HepG2 (cell line): ENCODE results near the gene GALNT9. TPM values are rescaled to one million over a fixed set of nuclear protein-coding genes. Genes with fewer than 3 reads are reported as not detected.

Experiments used
- ATAC-seq: fragments of 200-7000 bp; cut with Tn5 transposase; 3 replicates; pipeline ENCODE4 v1.9.1; 2020; ENCODE audit warnings: mild to moderate bottlenecking, moderate library complexity
- BruUV-seq: library from RNA; stranded (reverse); fragments of 400-500 nt; replicated peaks from 2 replicates; lab custom pipeline; 2021; lab: Mats Ljungman, UMichigan
- CTCF ChIA-PET: fragments of 300-600 bp; formaldehyde crosslinking; extraction: SDS; loops from one replicate; lab custom pipeline; 2021; ENCODE audit warnings: low total read pairs, inconsistent platforms, low intra/inter-chr PET ratio; lab: Yijun Ruan, JAX
- POLR2A ChIA-PET: fragments of 350-600 bp; sonication (Branson Sonifier 250); formaldehyde crosslinking; loops from one replicate; lab custom pipeline; 2020; ENCODE audit warnings: antibody characterized with exemption, inconsistent platforms; lab: Yijun Ruan, JAX
- DNase-seq: peaks from one replicate; pipeline ENCODE4 v3.0.0-alpha.2; 2015; ENCODE audit warnings: low spot score
- FAIRE-seq: peaks from 3 replicates; lab custom pipeline; 2011; peaks lifted over from hg19 to GRCh38; lab: Jason Lieb, UNC
- H2AFZ ChIP-seq: one replicate; pipeline ENCODE4 v1.6.1; 2011; ENCODE audit warnings: low read length, inconsistent platforms
- H3K27ac ChIP-seq: fragments of 300-600 bp; 3 replicates; pipeline ENCODE4 v1.8.0; 2011; ENCODE audit warnings: mixed run types, mild to moderate bottlenecking, mixed read lengths, low read length, inconsistent platforms; ENCODE audit not compliant: insufficient read depth; ENCODE audit errors: extremely low read length
- H3K27me3 ChIP-seq, 2 experiments: fragments of 200-600 bp in 1 of 2; 2 replicates in 1 of 2; 3 replicates in 1 of 2; pipeline versions ENCODE4 v1.6.0 to v1.8.0; 2011; ENCODE audit warnings: low read length in 2 of 2, mild to moderate bottlenecking in 2 of 2, moderate library complexity in 2 of 2, inconsistent platforms in 1 of 2; ENCODE audit not compliant: insufficient read depth in 2 of 2, control insufficient read depth in 1 of 2
- H3K36me3 ChIP-seq, 2 experiments: fragments of 200-600 bp in 1 of 2; replicated peaks in 1 of 2; 2 replicates in 1 of 2; 3 replicates in 1 of 2; pipeline versions ENCODE4 v1.5.1 to v1.8.0; 2011; ENCODE audit warnings: low read length in 2 of 2, inconsistent platforms in 1 of 2; ENCODE audit not compliant: insufficient read depth in 2 of 2, control insufficient read depth in 1 of 2
- H3K4me1 ChIP-seq: 2 replicates; pipeline ENCODE4 v1.5.1; 2012; ENCODE audit warnings: low read length, inconsistent platforms; ENCODE audit not compliant: insufficient read depth
- H3K4me2 ChIP-seq: 2 replicates; pipeline ENCODE4 v1.6.0; 2011; ENCODE audit warnings: low read depth, low read length, inconsistent platforms
- H3K4me3 ChIP-seq, 3 experiments: fragments of 200-600 bp in 1 of 3; sonication (generic), shearing (Covaris generic) in 1 of 3; replicated peaks in 1 of 3; 2 replicates each; pipeline ENCODE4 v1.5.1; 2011 to 2016; ENCODE audit warnings: low read length in 3 of 3, inconsistent platforms in 2 of 3, low read depth in 2 of 3, mild to moderate bottlenecking in 2 of 3, control low read depth in 1 of 3, mixed read lengths in 1 of 3; ENCODE audit not compliant: insufficient read depth in 1 of 3
- H3K79me2 ChIP-seq: one replicate; pipeline ENCODE4 v1.6.1; 2011; ENCODE audit warnings: low read length, inconsistent platforms; ENCODE audit not compliant: insufficient read depth
- H3K9ac ChIP-seq: 2 replicates; pipeline ENCODE4 v1.6.0; 2011; ENCODE audit warnings: mild to moderate bottlenecking, low read depth, low read length, inconsistent platforms; ENCODE audit not compliant: insufficient read depth
- H3K9me3 ChIP-seq: 2 replicates; pipeline ENCODE4 v1.5.1; 2012; ENCODE audit warnings: mild to moderate bottlenecking, low read length
- H4K20me1 ChIP-seq: 2 replicates; pipeline ENCODE4 v1.6.0; 2011; ENCODE audit warnings: inconsistent platforms, mild to moderate bottlenecking, low read length, moderate library complexity; ENCODE audit not compliant: insufficient read depth
- CREM ChIP-seq, 2 experiments: sonication (generic) in 1 of 2; formaldehyde crosslinking in 1 of 2; IDR thresholded peaks; 2 replicates each; pipeline versions ENCODE4 v1.4.0 to v1.6.1; 2016 to 2020; ENCODE audit warnings: antibody characterized with exemption in 1 of 2, mild to moderate bottlenecking in 1 of 2, missing genetic modification reagents in 1 of 2
- FOXC1 ChIP-seq: sonication (generic); formaldehyde crosslinking; IDR thresholded peaks from 2 replicates; pipeline ENCODE4 v1.8.0; 2022; ENCODE audit warnings: mild to moderate bottlenecking, missing genetic modification reagents, borderline replicate concordance
- HNRNPL ChIP-seq: fragments of 200-400 bp; formaldehyde crosslinking; IDR thresholded peaks from 2 replicates; pipeline ENCODE4 v1.6.1; 2017; ENCODE audit warnings: mild to moderate bottlenecking, low read depth, low read length
- KDM5B ChIP-seq: sonication (generic); formaldehyde crosslinking; IDR thresholded peaks from 2 replicates; pipeline ENCODE4 v1.4.0; 2020; ENCODE audit warnings: missing genetic modification reagents, mild to moderate bottlenecking, borderline replicate concordance
- SAP130 ChIP-seq: IDR thresholded peaks from 2 replicates; pipeline ENCODE4 v1.6.1; 2016; ENCODE audit warnings: low read depth
- YEATS2 ChIP-seq: sonication (generic); formaldehyde crosslinking; IDR thresholded peaks from 2 replicates; pipeline ENCODE4 v1.4.0; 2020; ENCODE audit warnings: missing genetic modification reagents, borderline replicate concordance
- ZBTB25 ChIP-seq: IDR thresholded peaks from 2 replicates; pipeline ENCODE4 v1.6.1; 2018; ENCODE audit warnings: missing genetic modification reagents
- ZNF343 ChIP-seq: sonication (generic); formaldehyde crosslinking; IDR thresholded peaks from 2 replicates; pipeline ENCODE4 v1.4.0; 2020; ENCODE audit warnings: mild to moderate bottlenecking, missing genetic modification reagents
- ZNF382 ChIP-seq: sonication (generic); formaldehyde crosslinking; IDR thresholded peaks from 2 replicates; pipeline ENCODE4 v1.5.0; 2020; ENCODE audit warnings: missing genetic modification reagents, mild to moderate bottlenecking, borderline replicate concordance
- ZNF431 ChIP-seq: sonication (generic); formaldehyde crosslinking; IDR thresholded peaks from 2 replicates; pipeline ENCODE4 v1.9.0; 2022; ENCODE audit warnings: missing genetic modification reagents, low read depth, mild to moderate bottlenecking, borderline replicate concordance
- ZNF609 ChIP-seq: sonication (generic); formaldehyde crosslinking; IDR thresholded peaks from 2 replicates; pipeline ENCODE4 v1.4.0; 2020; ENCODE audit warnings: mild to moderate bottlenecking, missing genetic modification reagents, borderline replicate concordance
- WGBS: methylation state at CpG from one replicate; pipeline ENCODE4 v1.1.6; 2017; ENCODE audit warnings: low lambda C conversion rate; 5-methylcytosine and 5-hydroxymethylcytosine counted together
- in situ Hi-C: cut with HindIII; loops from 2 replicates; pipeline ENCODE4 v1.10.0; 2017; ENCODE audit warnings: low pct_unique_long_range_greater_than_20kb; ENCODE audit not compliant: extremely low pct_ligation_motif_present
- intact Hi-C: fragments of 100-400 bp; cut with micrococcal nuclease; formaldehyde crosslinking; loops from one replicate; pipeline ENCODE4 v1.10.0; 2022; ENCODE audit not compliant: unreplicated experiment
- polyA plus RNA-seq, 8 experiments: library from polyadenylated mRNA; depleted of rRNA in 3 of 8; stranded (reverse) in 7 of 8; unstranded in 1 of 8; fragments of >200 nt; fragmentation: Illumina TruSeq in 4 of 8; extraction: Trizol in 4 of 8; gene quantifications; 2 replicates each; pipeline versions ENCODE4 v1.2.1 to v1.2.3, GENCODE V29; 2011 to 2016; ENCODE audit warnings: low read depth in 4 of 8, missing spikeins in 1 of 8, mixed read lengths in 1 of 8; ENCODE audit not compliant: insufficient read depth in 1 of 8
- total RNA-seq, 5 experiments: library from RNA; depleted of rRNA; stranded (reverse); fragments of >200 nt; fragmentation: Illumina TruSeq; extraction: Trizol; gene quantifications; 2 replicates each; pipeline ENCODE4 v1.2.3, GENCODE V29; 2016; ENCODE audit warnings: low read depth in 1 of 5
- TF ChIP-seq, protein P1 (sequence below), 2 experiments: sonication (generic) in 1 of 2; formaldehyde crosslinking in 1 of 2; IDR thresholded peaks; 2 replicates each; pipeline versions ENCODE4 v1.6.1 to v1.9.0; 2014 to 2022; ENCODE audit warnings: antibody characterized with exemption in 1 of 2, borderline replicate concordance in 1 of 2, inconsistent platforms in 1 of 2, low read depth in 1 of 2, missing genetic modification reagents in 1 of 2

The GALNT9 gene
- total and polyA plus RNA-seq, 2 of the 13 experiments (the other 11 are each of a cell fraction or from before 2014, with no cell fraction given): 0.04 TPM; not detected in 1

- Histone ChIP-seq H3K27me3 (peaks cover 7 to 65% of the 10 kb centered on the region in 2 experiments), H3K9me3 (peaks cover 9% of the 10 kb centered on the region; the same call in 1 of the 2 replicates), H3K9ac (no peak overlapping the region), H4K20me1 (no peaks in the 10 kb centered on the region), H3K4me2 (no peak overlapping the region), H3K4me1 (no peaks in the 10 kb centered on the region), H3K4me3 (no peak overlapping the region), H3K36me3 (no peaks in the 10 kb centered on the region), H3K27ac (no peak overlapping the region), H3K79me2 (no peaks in the 10 kb centered on the region), H2AFZ (no peak overlapping the region)
- CTCF ChIA-PET: no interaction called here
- no TSS peak for BruUV-seq
- POLR2A ChIA-PET: no interaction called here
- intact Hi-C loops (no loop called here), in situ Hi-C loops (no loop called here)
- ATAC-seq (peak; percentile 22; the same call in 1 of the 3 replicates), FAIRE-seq (no peak), DNase-seq (no peak)
- WGBS: 0% methylated on average over 4 of the region's 10 CpGs
- TF ChIP-seq ZNF343 (CRISPR knock-in tag): no peak
- no peak for TF ChIP-seq YEATS2 (CRISPR knock-in tag)
- no peak for TF ChIP-seq HNRNPL
- no peak for TF ChIP-seq ZNF382 (CRISPR knock-in tag)
- no peak for TF ChIP-seq KDM5B (CRISPR knock-in tag)
- TF ChIP-seq ZNF431 (CRISPR knock-in tag): no peak
- TF ChIP-seq SAP130: no peak
- TF ChIP-seq ZBTB25: no peak
- TF ChIP-seq CREM (IDR thresholded peaks at IDR 0.05): no peak
- TF ChIP-seq CREM (CRISPR knock-in tag; IDR thresholded peaks at IDR 0.05): no peak
- TF ChIP-seq, protein P1, sequence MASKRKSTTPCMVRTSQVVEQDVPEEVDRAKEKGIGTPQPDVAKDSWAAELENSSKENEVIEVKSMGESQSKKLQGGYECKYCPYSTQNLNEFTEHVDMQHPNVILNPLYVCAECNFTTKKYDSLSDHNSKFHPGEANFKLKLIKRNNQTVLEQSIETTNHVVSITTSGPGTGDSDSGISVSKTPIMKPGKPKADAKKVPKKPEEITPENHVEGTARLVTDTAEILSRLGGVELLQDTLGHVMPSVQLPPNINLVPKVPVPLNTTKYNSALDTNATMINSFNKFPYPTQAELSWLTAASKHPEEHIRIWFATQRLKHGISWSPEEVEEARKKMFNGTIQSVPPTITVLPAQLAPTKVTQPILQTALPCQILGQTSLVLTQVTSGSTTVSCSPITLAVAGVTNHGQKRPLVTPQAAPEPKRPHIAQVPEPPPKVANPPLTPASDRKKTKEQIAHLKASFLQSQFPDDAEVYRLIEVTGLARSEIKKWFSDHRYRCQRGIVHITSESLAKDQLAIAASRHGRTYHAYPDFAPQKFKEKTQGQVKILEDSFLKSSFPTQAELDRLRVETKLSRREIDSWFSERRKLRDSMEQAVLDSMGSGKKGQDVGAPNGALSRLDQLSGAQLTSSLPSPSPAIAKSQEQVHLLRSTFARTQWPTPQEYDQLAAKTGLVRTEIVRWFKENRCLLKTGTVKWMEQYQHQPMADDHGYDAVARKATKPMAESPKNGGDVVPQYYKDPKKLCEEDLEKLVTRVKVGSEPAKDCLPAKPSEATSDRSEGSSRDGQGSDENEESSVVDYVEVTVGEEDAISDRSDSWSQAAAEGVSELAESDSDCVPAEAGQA (IDR thresholded peaks at IDR 0.05; ENCODE audit: low read depth): no peak
- TF ChIP-seq, protein P1 (CRISPR knock-in tag; IDR thresholded peaks at IDR 0.05; ENCODE audit: borderline replicate concordance): no peak
- TF ChIP-seq ZNF609 (CRISPR knock-in tag): no peak
- no peak for TF ChIP-seq FOXC1 (CRISPR knock-in tag)
Observed at GRCh38 chr12:132376464-132376830, 47.1 kb upstream of the GALNT9 start.
